Lung (tissue), 12 donors: ENCODE results near the gene FASN. TPM values are rescaled to one million over a fixed set of nuclear protein-coding genes. Genes with fewer than 3 reads are reported as not detected.
A peak's percentile ranks its signal among the peaks of the same experiment; 100 is the strongest.
"Not testable (repeated sequence)": the region's sequence is repeated elsewhere in the genome, so short reads cannot be mapped to it uniquely, and the experiment has no call there.

ENCODE experiments used
- ATAC-seq: fragments of 200-7000 bp; cut with Tn5 transposase; one replicate; pipeline ENCODE4 v1.9.1; 2020; ENCODE audit warnings: moderate number of reproducible peaks; ENCODE audit not compliant: insufficient read depth, low FRiP score
- DNase-seq, 3 donors: peaks; one replicate each; pipeline ENCODE4 v3.0.0-alpha.2; 2013 to 2017
- H3K27ac ChIP-seq, 2 donors: one replicate each; pipeline ENCODE4 v1.5.1; 2013; ENCODE audit warnings: mild to moderate bottlenecking in 2 of 2, moderate library complexity in 2 of 2, control low read depth in 1 of 2, inconsistent platforms in 1 of 2, low read depth in 1 of 2, low read length in 1 of 2
- H3K27me3 ChIP-seq, 3 donors: one replicate each; pipeline ENCODE4 v1.5.1; 2013; ENCODE audit warnings: low read length in 2 of 3; ENCODE audit not compliant: control insufficient read depth in 3 of 3, insufficient read depth in 3 of 3
- H3K36me3 ChIP-seq, 4 donors: one replicate each; pipeline ENCODE4 v1.5.1; 2013; ENCODE audit warnings: low read length in 4 of 4, mild to moderate bottlenecking in 1 of 4, moderate library complexity in 1 of 4; ENCODE audit not compliant: control insufficient read depth in 4 of 4, insufficient read depth in 4 of 4
- H3K4me1 ChIP-seq, 5 donors: one replicate each; pipeline ENCODE4 v1.5.1; 2013; ENCODE audit warnings: low read length in 5 of 5, mild to moderate bottlenecking in 2 of 5, moderate library complexity in 1 of 5; ENCODE audit not compliant: control insufficient read depth in 5 of 5, insufficient read depth in 5 of 5
- H3K4me3 ChIP-seq: one replicate; pipeline ENCODE4 v1.5.1; 2013; ENCODE audit warnings: mild to moderate bottlenecking, control low read depth, moderate library complexity
- H3K9ac ChIP-seq, 2 donors: one replicate each; pipeline ENCODE4 v1.5.1; 2013; ENCODE audit warnings: low read length in 2 of 2, control low read depth in 1 of 2; ENCODE audit not compliant: insufficient read depth in 1 of 2
- H3K9me3 ChIP-seq, 4 donors: one replicate each; pipeline ENCODE4 v1.5.1; 2013; ENCODE audit warnings: low read length in 3 of 4, mild to moderate bottlenecking in 1 of 4, moderate library complexity in 1 of 4; ENCODE audit not compliant: control insufficient read depth in 4 of 4, insufficient read depth in 3 of 4
- CTCF ChIP-seq: IDR thresholded peaks from 2 replicates; pipeline ENCODE4 v1.5.1; 2012; ENCODE audit warnings: mild to moderate bottlenecking; ENCODE audit errors: control extremely low read depth, extremely low read depth
- WGBS, 2 donors: extraction: QIAGEN DNeasy Blood & Tissue Kit; methylation state at CpG; one replicate each; pipeline ENCODE4 v1.1.7; 2013; 5-methylcytosine and 5-hydroxymethylcytosine counted together
- polyA plus RNA-seq, 2 donors: library from polyadenylated mRNA; stranded (reverse); fragments of 200-250 nt; gene quantifications; one replicate each; pipeline ENCODE4 v1.2.1, GENCODE V29; 2013
- total RNA-seq, 2 donors: library from RNA; depleted of rRNA in 1 of 2; stranded (reverse); fragments of >200 nt in 1 of 2; gene quantifications; one replicate each; pipeline ENCODE4 v1.2.1, GENCODE V29; 2014 to 2021
- donor health status: control.
- donor health status: control.
- donor health status: Bipolar disorder and iron deficiency.
- donor health status: healthy.
- donor health status: DM: yes; HTN: yes; CAD: no.

FASN gene
- total and polyA plus RNA-seq, 4 donors = 46.2 to 604 (median 212) TPM

- WGBS, 2 donors = 90 to 95% methylated on average over 8 of the region's 8 CpGs
- H3K9me3 ChIP-seq = no peaks in the 10 kb centered on the region
- DNase-seq = no peak
- H3K36me3 ChIP-seq = no peaks in the 10 kb centered on the region
- H3K27ac ChIP-seq = no peak overlapping the region
- no peak overlapping the region for H3K9ac ChIP-seq
- TF ChIP-seq CTCF = no peak
- no peaks in the 10 kb centered on the region for H3K27me3 ChIP-seq
- no peak for ATAC-seq
- H3K4me1 ChIP-seq = peaks cover 0 to 3% (median 0%) of the 10 kb centered on the region in 5 donors
- no peak overlapping the region for H3K4me3 ChIP-seq
Measured at GRCh38 chr17:82143333-82143732, 45.3 kb upstream of the FASN start.

- H3K4me1 ChIP-seq, ATAC-seq, H3K9ac ChIP-seq, H3K9me3 ChIP-seq, H3K36me3 ChIP-seq, DNase-seq, H3K27ac ChIP-seq, H3K27me3 ChIP-seq, H3K4me3 ChIP-seq: not testable (repeated sequence)
- 91 to 93% methylated on average over 10 of the region's 10 CpGs for WGBS, 2 donors
Measured at GRCh38 chr17:82139961-82140360, 41.9 kb upstream of the FASN start.

- Histone ChIP-seq H3K9ac (no peak overlapping the region), H3K4me3 (no peak overlapping the region), H3K9me3 (no peaks in the 10 kb centered on the region), H3K27me3 (no peaks in the 10 kb centered on the region), H3K4me1 (peaks cover 0 to 4% (median 0%) of the 10 kb centered on the region in 5 donors), H3K36me3 (no peaks in the 10 kb centered on the region), H3K27ac (no peak overlapping the region)
- TF ChIP-seq CTCF = no peak
- no peak for ATAC-seq
- 94 to 95% methylated on average over 28 of the region's 28 CpGs for WGBS, 2 donors
- DNase-seq = no peak
Measured at GRCh38 chr17:82138511-82138992, 40.5 kb upstream of the FASN start.

- WGBS, 2 donors = 74 to 81% methylated on average over 11 of the region's 11 CpGs
- ATAC-seq = peak; percentile 90
Measured at GRCh38 chr17:82134101-82134500, 36.1 kb upstream of the FASN start.

GRCh38 chr17:82133166-82133953 lies 35.3 kb upstream of the FASN start:
- not testable (repeated sequence) for H3K4me1 ChIP-seq, H3K9ac ChIP-seq, H3K27me3 ChIP-seq, H3K4me3 ChIP-seq, H3K36me3 ChIP-seq, H3K9me3 ChIP-seq, DNase-seq
- peak; percentile 61 for ATAC-seq
- WGBS, 2 donors = 72 to 80% methylated on average over 8 of the region's 8 CpGs
- peak overlapping the region in 1 of 2 donors; percentile 59 for H3K27ac ChIP-seq

More at GRCh38 chr17:82134101-82134500, 36.1 kb upstream of the FASN start:
- peak overlapping the region in 1 of 2 donors; percentile 77 for H3K27ac ChIP-seq
- no peak for TF ChIP-seq CTCF
- H3K4me1 ChIP-seq = peaks cover 0 to 4% (median 0%) of the 10 kb centered on the region in 5 donors
- peak in 1 of 3 donors; percentile 29 for DNase-seq
- H3K9ac ChIP-seq = no peak overlapping the region
- no peaks in the 10 kb centered on the region for H3K27me3 ChIP-seq
- H3K9me3 ChIP-seq = no peaks in the 10 kb centered on the region
- no peak overlapping the region for H3K4me3 ChIP-seq
- H3K36me3 ChIP-seq = no peaks in the 10 kb centered on the region
